ENCODE data around the gene EFNA5. TPM values are rescaled to one million over a fixed set of nuclear protein-coding genes. Genes with fewer than 3 reads are reported as not detected.
A peak's percentile ranks its signal among the peaks of the same experiment; 100 is the strongest.

The EFNA5 gene
- total RNA-seq, 1 donor from 2014 or later: 43.0 TPM

GRCh38 chr5:107557051-107557658 is 113.6 kb downstream of the EFNA5 start:
- H3K27me3 Mint-ChIP-seq (ENCODE audit: low read depth): no peaks in the 10 kb centered on the region
- peaks cover under 1% of the 10 kb centered on the region for H3K9me3 Mint-ChIP-seq
- TF ChIP-seq CTCF (conservative IDR thresholded peaks at IDR 0.05): no peak
- peak overlapping the region; percentile 47 for H3K4me3 Mint-ChIP-seq
- H3K4me1 Mint-ChIP-seq: peaks cover 55% of the 10 kb centered on the region
- no peak overlapping the region for H3K27ac Mint-ChIP-seq (ENCODE audit: unreplicated experiment)
- H3K36me3 Mint-ChIP-seq (ENCODE audit: low read depth): peaks cover 2% of the 10 kb centered on the region
- peak; percentile 43 for DNase-seq (ENCODE audit: low read depth, low spot score)

GRCh38 chr5:107556575-107556974 is 114.2 kb downstream of the EFNA5 start:
- Mint-ChIP-seq H3K27ac (ENCODE audit: unreplicated experiment) (no peak overlapping the region), H3K27me3 (ENCODE audit: low read depth) (no peaks in the 10 kb centered on the region), H3K4me1 (peaks cover 56% of the 10 kb centered on the region), H3K4me3 (no peak overlapping the region), H3K9me3 (no peaks in the 10 kb centered on the region), H3K36me3 (ENCODE audit: low read depth) (no peaks in the 10 kb centered on the region)
- DNase-seq (ENCODE audit: low read depth, low spot score): no peak
- no peak for TF ChIP-seq CTCF (conservative IDR thresholded peaks at IDR 0.05)

GRCh38 chr5:107555425-107556090 is 115.2 kb downstream of the EFNA5 start:
- Mint-ChIP-seq H3K36me3 (ENCODE audit: low read depth) (no peaks in the 10 kb centered on the region), H3K4me1 (peaks cover 61% of the 10 kb centered on the region), H3K4me3 (no peak overlapping the region), H3K27me3 (ENCODE audit: low read depth) (no peaks in the 10 kb centered on the region), H3K27ac (ENCODE audit: unreplicated experiment) (no peak overlapping the region), H3K9me3 (no peaks in the 10 kb centered on the region)
- no peak for TF ChIP-seq CTCF (conservative IDR thresholded peaks at IDR 0.05)
- no peak for DNase-seq (ENCODE audit: low read depth, low spot score)

GRCh38 chr5:107554776-107555424 is 115.8 kb downstream of the EFNA5 start:
- no peaks in the 10 kb centered on the region for H3K9me3 Mint-ChIP-seq
- peak overlapping the region; percentile 31 for H3K27ac Mint-ChIP-seq (ENCODE audit: unreplicated experiment)
- H3K4me1 Mint-ChIP-seq: peaks cover 61% of the 10 kb centered on the region
- H3K27me3 Mint-ChIP-seq (ENCODE audit: low read depth): no peaks in the 10 kb centered on the region
- no peak for DNase-seq (ENCODE audit: low read depth, low spot score)
- H3K4me3 Mint-ChIP-seq: no peak overlapping the region
- no peak for TF ChIP-seq CTCF (conservative IDR thresholded peaks at IDR 0.05)
- H3K36me3 Mint-ChIP-seq (ENCODE audit: low read depth): no peaks in the 10 kb centered on the region

GRCh38 chr5:107553117-107553555 is 117.6 kb downstream of the EFNA5 start:
- Mint-ChIP-seq H3K4me1 (peaks cover 50% of the 10 kb centered on the region), H3K27me3 (ENCODE audit: low read depth) (no peaks in the 10 kb centered on the region), H3K4me3 (no peak overlapping the region), H3K9me3 (no peaks in the 10 kb centered on the region), H3K27ac (ENCODE audit: unreplicated experiment) (peak overlapping the region; percentile 79), H3K36me3 (ENCODE audit: low read depth) (no peaks in the 10 kb centered on the region)
- TF ChIP-seq CTCF (conservative IDR thresholded peaks at IDR 0.05): no peak
- DNase-seq (ENCODE audit: low read depth, low spot score): no peak
